NCI-H128 (cell line): ENCODE data around the gene FADS2.

ENCODE experiments used
- DNase-seq: peaks from one replicate; lab custom pipeline; 2025; ENCODE audit not compliant: unreplicated experiment; lab: John Stamatoyannopoulos, UW

FADS2 gene

GRCh38 chr11:61795459-61795858, 32.6 kb upstream of the FADS2 start:
- no peak for DNase-seq

- no peak for DNase-seq
Observed at GRCh38 chr11:61795876-61796526, 32.1 kb upstream of the FADS2 start.

GRCh38 chr11:61797263-61797944, 30.7 kb upstream of the FADS2 start:
- DNase-seq = peak; percentile 44

- DNase-seq = no peak
Observed at GRCh38 chr11:61799665-61800284, 28.3 kb upstream of the FADS2 start.

GRCh38 chr11:61800331-61801281, 27.5 kb upstream of the FADS2 start:
- no peak for DNase-seq

GRCh38 chr11:61802605-61803004, 25.5 kb upstream of the FADS2 start:
- no peak for DNase-seq

GRCh38 chr11:61803889-61804647, 24.0 kb upstream of the FADS2 start:
- DNase-seq = no peak

- no peak for DNase-seq
Observed at GRCh38 chr11:61805146-61805545, 23.0 kb upstream of the FADS2 start.

- DNase-seq = no peak
Observed at GRCh38 chr11:61806785-61807184, 21.3 kb upstream of the FADS2 start.

- no peak for DNase-seq
Observed at GRCh38 chr11:61810671-61811175, 17.4 kb upstream of the FADS2 start.

- DNase-seq = no peak
Observed at GRCh38 chr11:61811831-61812230, 16.3 kb upstream of the FADS2 start.

GRCh38 chr11:61812736-61813411, 15.2 kb upstream of the FADS2 start:
- no peak for DNase-seq

GRCh38 chr11:61814247-61814957, 13.7 kb upstream of the FADS2 start:
- no peak for DNase-seq

- peak; percentile 78 for DNase-seq
Observed at GRCh38 chr11:61814958-61815789, 12.9 kb upstream of the FADS2 start.

GRCh38 chr11:61815790-61816735, 12.0 kb upstream of the FADS2 start:
- peak; percentile 34 for DNase-seq

GRCh38 chr11:61816736-61817455, 11.2 kb upstream of the FADS2 start, which contains the start of gene FADS1:
Gene FADS1 (minus strand): TSS chr11:61817003. CDS start chr11:61816929, 74 bp downstream.
- DNase-seq = peak; percentile 97
